Measurements from ENCODE around the gene ADAM8. TPM values are rescaled to one million over a fixed set of nuclear protein-coding genes. Genes with fewer than 3 reads are reported as not detected.
"Not testable (repeated sequence)": the region's sequence is repeated elsewhere in the genome, so short reads cannot be mapped to it uniquely, and the experiment has no call there.

ADAM8 gene
- polyA plus RNA-seq, 4 donors = 0.67 to 4.4 (median 2.1) TPM

GRCh38 chr10:133230044-133230361, 46.7 kb downstream of the ADAM8 start, which contains the start of gene UTF1:
UTF1 (plus strand) TSS chr10:133230217; CDS start chr10:133230289, 72 bp downstream.
- Histone ChIP-seq H3K4me1 (ENCODE audit: control insufficient read depth in 3 of 3, insufficient read depth in 2 of 3, low read depth in 1 of 3, low read length in 2 of 3) (peaks cover 0 to 5% (median 0%) of the 10 kb centered on the region in 3 donors), H3K4me3 (ENCODE audit: low read depth in 1 of 3, low read length in 3 of 3) (peak within 1 kb of the TSS in 1 of 3 donors; percentile 16), H3K27ac (ENCODE audit: low read depth in 1 of 3, low read length in 2 of 3) (no peak within 1 kb of the TSS), H3K27me3 (ENCODE audit: control insufficient read depth in 3 of 3, insufficient read depth in 3 of 3, low read length in 3 of 3) (peaks cover 12 to 58% (median 26%) of the 10 kb centered on the region in 3 donors), H3K36me3 (ENCODE audit: control insufficient read depth in 3 of 3, insufficient read depth in 2 of 3, low read depth in 1 of 3, low read length in 3 of 3) (peaks cover 0 to 2% (median 0%) of the 10 kb centered on the region in 3 donors), H3K9me3 (ENCODE audit: control insufficient read depth in 2 of 2, insufficient read depth in 1 of 2, low read depth in 1 of 2, low read length in 1 of 2) (no peaks in the 10 kb centered on the region)
- no peak for FAIRE-seq
- no peak for DNase-seq
- 2 to 4% (median 2%) methylated on average over 11 to 49 of the region's 49 CpGs for WGBS, 3 donors

DNA sequence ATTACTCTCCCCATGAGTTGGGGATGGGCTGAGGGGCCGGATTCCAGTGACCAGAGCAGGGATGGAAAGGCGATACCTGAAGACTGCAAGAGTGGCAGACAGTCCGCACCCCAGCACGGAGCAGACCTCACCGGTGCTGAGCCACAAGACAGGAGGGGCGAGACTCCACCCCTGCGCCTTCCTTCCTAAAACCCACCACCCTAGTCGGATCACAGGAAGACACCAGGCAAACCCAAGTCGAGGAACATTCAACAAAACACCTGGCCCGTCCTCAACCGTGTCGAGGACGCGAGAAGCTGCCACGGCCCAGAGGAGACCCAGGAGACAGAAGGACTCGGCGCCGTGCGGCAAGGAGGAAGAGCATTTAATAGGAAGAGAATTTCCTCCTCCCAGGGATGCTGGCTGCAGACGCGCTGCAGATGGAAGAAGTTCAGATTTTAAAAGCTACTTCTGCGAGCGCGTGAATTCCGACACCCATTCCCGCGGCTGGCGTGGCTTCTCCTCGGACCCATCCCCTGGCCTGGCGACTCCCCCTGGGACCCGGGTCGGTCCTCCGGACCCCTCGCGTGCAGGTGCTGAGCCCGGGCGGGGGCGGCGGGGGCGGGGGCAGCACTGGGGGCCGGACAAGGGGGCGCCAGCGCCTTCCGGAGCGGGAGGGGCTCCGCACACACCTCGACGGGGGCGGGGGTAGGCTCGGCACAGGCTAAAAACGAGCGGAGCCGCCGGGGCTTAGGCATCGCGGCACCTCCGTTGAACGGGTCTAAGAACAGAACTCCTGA, 47.2 kb downstream of the ADAM8 start:
- no peak overlapping the region for H3K27ac ChIP-seq (ENCODE audit: low read depth in 1 of 3, low read length in 2 of 3)
- H3K4me3 ChIP-seq (ENCODE audit: low read depth in 1 of 3, low read length in 3 of 3) = no peak overlapping the region
- FAIRE-seq (no peak), DNase-seq (no peak)
- peaks cover 0 to 6% (median 0%) of the 10 kb centered on the region in 3 donors for H3K36me3 ChIP-seq (ENCODE audit: control insufficient read depth in 3 of 3, insufficient read depth in 2 of 3, low read depth in 1 of 3, low read length in 3 of 3)
- peaks cover 12 to 56% (median 30%) of the 10 kb centered on the region in 3 donors for H3K27me3 ChIP-seq (ENCODE audit: control insufficient read depth in 3 of 3, insufficient read depth in 3 of 3, low read length in 3 of 3)
- peaks cover 0 to 5% (median 0%) of the 10 kb centered on the region in 3 donors for H3K4me1 ChIP-seq (ENCODE audit: control insufficient read depth in 3 of 3, insufficient read depth in 2 of 3, low read depth in 1 of 3, low read length in 2 of 3)
- 6 to 14% (median 12%) methylated on average over 51 to 58 of the region's 58 CpGs for WGBS, 3 donors
- H3K9me3 ChIP-seq (ENCODE audit: control insufficient read depth in 2 of 2, insufficient read depth in 1 of 2, low read depth in 1 of 2, low read length in 1 of 2) = no peaks in the 10 kb centered on the region

- H3K27ac ChIP-seq (ENCODE audit: low read depth in 1 of 3, low read length in 2 of 3) = no peak overlapping the region
- peaks cover 0 to 5% (median 0%) of the 10 kb centered on the region in 3 donors for H3K4me1 ChIP-seq (ENCODE audit: control insufficient read depth in 3 of 3, insufficient read depth in 2 of 3, low read depth in 1 of 3, low read length in 2 of 3)
- no peak overlapping the region for H3K4me3 ChIP-seq (ENCODE audit: low read depth in 1 of 3, low read length in 3 of 3)
- no peak for FAIRE-seq
- DNase-seq = no peak
- H3K9me3 ChIP-seq (ENCODE audit: control insufficient read depth in 2 of 2, insufficient read depth in 1 of 2, low read depth in 1 of 2, low read length in 1 of 2) = no peaks in the 10 kb centered on the region
- WGBS, 3 donors = 87 to 89% (median 87%) methylated on average over 20 to 21 of the region's 21 CpGs
- H3K36me3 ChIP-seq (ENCODE audit: control insufficient read depth in 3 of 3, insufficient read depth in 2 of 3, low read depth in 1 of 3, low read length in 3 of 3) = peaks cover 0 to 7% (median 0%) of the 10 kb centered on the region in 3 donors
- H3K27me3 ChIP-seq (ENCODE audit: control insufficient read depth in 3 of 3, insufficient read depth in 3 of 3, low read length in 3 of 3) = peaks cover 12 to 39% (median 23%) of the 10 kb centered on the region in 3 donors
Observed at GRCh38 chr10:133227256-133227655, 49.4 kb downstream of the ADAM8 start.

GRCh38 chr10:133226251-133226808, 50.3 kb downstream of the ADAM8 start:
- 56 to 59% (median 57%) methylated on average over 30 of the region's 30 CpGs for WGBS, 3 donors
- no peak overlapping the region for H3K4me3 ChIP-seq (ENCODE audit: low read depth in 1 of 3, low read length in 3 of 3)
- H3K9me3 ChIP-seq (ENCODE audit: control insufficient read depth in 2 of 2, insufficient read depth in 1 of 2, low read depth in 1 of 2, low read length in 1 of 2) = no peaks in the 10 kb centered on the region
- FAIRE-seq = no peak
- H3K27me3 ChIP-seq (ENCODE audit: control insufficient read depth in 3 of 3, insufficient read depth in 3 of 3, low read length in 3 of 3) = peaks cover 12 to 30% (median 14%) of the 10 kb centered on the region in 3 donors
- H3K36me3 ChIP-seq (ENCODE audit: control insufficient read depth in 3 of 3, insufficient read depth in 2 of 3, low read depth in 1 of 3, low read length in 3 of 3) = peaks cover 0 to 8% (median 0%) of the 10 kb centered on the region in 3 donors
- no peak overlapping the region for H3K27ac ChIP-seq (ENCODE audit: low read depth in 1 of 3, low read length in 2 of 3)
- peaks cover 0 to 2% (median 0%) of the 10 kb centered on the region in 3 donors for H3K4me1 ChIP-seq (ENCODE audit: control insufficient read depth in 3 of 3, insufficient read depth in 2 of 3, low read depth in 1 of 3, low read length in 2 of 3)
- no peak for DNase-seq

- Histone ChIP-seq H3K27me3 (ENCODE audit: control insufficient read depth in 3 of 3, insufficient read depth in 3 of 3, low read length in 3 of 3) (peaks cover 11 to 27% (median 12%) of the 10 kb centered on the region in 3 donors), H3K27ac (ENCODE audit: low read depth in 1 of 3, low read length in 2 of 3) (no peak overlapping the region), H3K9me3 (ENCODE audit: control insufficient read depth in 2 of 2, insufficient read depth in 1 of 2, low read depth in 1 of 2, low read length in 1 of 2) (no peaks in the 10 kb centered on the region), H3K4me1 (ENCODE audit: control insufficient read depth in 3 of 3, insufficient read depth in 2 of 3, low read depth in 1 of 3, low read length in 2 of 3) (no peaks in the 10 kb centered on the region), H3K4me3 (ENCODE audit: low read depth in 1 of 3, low read length in 3 of 3) (no peak overlapping the region), H3K36me3 (ENCODE audit: control insufficient read depth in 3 of 3, insufficient read depth in 2 of 3, low read depth in 1 of 3, low read length in 3 of 3) (peaks cover 0 to 9% (median 0%) of the 10 kb centered on the region in 3 donors)
- WGBS, 3 donors = 72 to 92% (median 81%) methylated on average over 23 of the region's 23 CpGs
- no peak for FAIRE-seq
- no peak for DNase-seq
Observed at GRCh38 chr10:133225707-133226191, 50.9 kb downstream of the ADAM8 start.

DNA sequence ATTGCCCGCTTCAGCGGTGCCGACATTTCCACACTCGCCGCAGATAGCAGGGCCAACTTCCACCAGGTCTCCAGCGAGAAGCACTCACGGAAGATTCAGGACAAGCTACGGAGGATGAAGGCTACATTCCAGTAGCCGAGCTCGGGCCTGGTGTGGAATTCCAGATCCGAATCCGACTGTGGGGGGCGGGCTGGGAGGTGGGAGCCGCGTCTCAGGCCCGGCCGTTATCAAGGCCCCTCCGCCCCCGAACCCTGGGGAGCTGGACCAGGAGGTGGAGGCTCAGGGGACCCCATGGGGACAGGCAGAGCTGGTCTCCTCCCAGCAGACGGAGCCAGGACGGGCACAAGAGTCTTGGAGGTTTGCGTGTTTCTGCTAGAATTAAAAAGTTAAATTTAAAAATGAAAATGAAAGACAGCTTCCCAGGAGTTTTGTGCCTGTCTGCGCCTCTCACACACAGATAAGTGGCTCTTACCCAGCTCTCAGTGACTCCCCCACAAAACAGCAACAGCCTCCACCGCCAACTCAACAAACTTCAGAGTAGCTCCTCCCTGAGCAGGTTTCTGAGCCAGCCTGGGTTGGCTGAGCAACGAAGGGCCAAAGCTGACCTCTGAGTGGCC, 51.8 kb downstream of the ADAM8 start:
- FAIRE-seq (no peak), DNase-seq (no peak)
- H3K4me1 ChIP-seq (ENCODE audit: control insufficient read depth in 3 of 3, insufficient read depth in 2 of 3, low read depth in 1 of 3, low read length in 2 of 3) = no peaks in the 10 kb centered on the region
- no peak overlapping the region for H3K27ac ChIP-seq (ENCODE audit: low read depth in 1 of 3, low read length in 2 of 3)
- peaks cover 0 to 9% (median 0%) of the 10 kb centered on the region in 3 donors for H3K36me3 ChIP-seq (ENCODE audit: control insufficient read depth in 3 of 3, insufficient read depth in 2 of 3, low read depth in 1 of 3, low read length in 3 of 3)
- 77 to 81% (median 79%) methylated on average over 25 of the region's 25 CpGs for WGBS, 3 donors
- H3K27me3 ChIP-seq (ENCODE audit: control insufficient read depth in 3 of 3, insufficient read depth in 3 of 3, low read length in 3 of 3) = peaks cover 4 to 26% (median 11%) of the 10 kb centered on the region in 3 donors
- H3K9me3 ChIP-seq (ENCODE audit: control insufficient read depth in 2 of 2, insufficient read depth in 1 of 2, low read depth in 1 of 2, low read length in 1 of 2) = no peaks in the 10 kb centered on the region
- H3K4me3 ChIP-seq (ENCODE audit: low read depth in 1 of 3, low read length in 3 of 3) = no peak overlapping the region

DNA sequence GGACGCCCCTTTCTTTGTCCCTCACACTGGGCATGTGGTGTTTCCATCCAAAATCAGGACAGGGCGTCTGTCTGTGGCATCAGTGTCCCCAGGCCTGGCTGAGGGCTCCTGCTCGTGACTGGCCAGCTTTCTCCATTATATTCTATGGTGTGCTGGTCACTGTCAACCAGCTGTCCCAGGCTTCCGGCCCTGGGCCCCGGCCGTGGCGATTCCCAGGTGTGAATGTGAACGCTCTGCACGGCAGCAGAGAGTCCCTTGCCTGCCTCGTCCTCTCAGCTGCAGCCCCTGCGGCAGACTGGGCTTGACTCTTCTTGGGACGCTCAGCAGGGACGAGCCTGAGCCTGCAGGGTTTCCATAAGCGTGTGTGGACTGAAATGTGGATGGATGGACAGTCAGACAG, 52.6 kb downstream of the ADAM8 start:
- peaks cover 0 to 9% (median 0%) of the 10 kb centered on the region in 3 donors for H3K36me3 ChIP-seq (ENCODE audit: control insufficient read depth in 3 of 3, insufficient read depth in 2 of 3, low read depth in 1 of 3, low read length in 3 of 3)
- FAIRE-seq = no peak

GRCh38 chr10:133221756-133222155, 54.9 kb downstream of the ADAM8 start:
- H3K36me3 ChIP-seq (ENCODE audit: control insufficient read depth in 3 of 3, insufficient read depth in 2 of 3, low read depth in 1 of 3, low read length in 3 of 3); FAIRE-seq; DNase-seq; H3K4me1 ChIP-seq (ENCODE audit: control insufficient read depth in 3 of 3, insufficient read depth in 2 of 3, low read depth in 1 of 3, low read length in 2 of 3); H3K9me3 ChIP-seq (ENCODE audit: control insufficient read depth in 2 of 2, insufficient read depth in 1 of 2, low read depth in 1 of 2, low read length in 1 of 2); H3K4me3 ChIP-seq (ENCODE audit: low read depth in 1 of 3, low read length in 3 of 3); H3K27ac ChIP-seq (ENCODE audit: low read depth in 1 of 3, low read length in 2 of 3): not testable (repeated sequence)
- 78 to 88% (median 81%) methylated on average over 13 to 18 of the region's 22 CpGs for WGBS, 3 donors
- peaks cover 4 to 12% (median 6%) of the 10 kb centered on the region in 3 donors for H3K27me3 ChIP-seq (ENCODE audit: control insufficient read depth in 3 of 3, insufficient read depth in 3 of 3, low read length in 3 of 3)

More for the DNA sequence above, 52.6 kb downstream of the ADAM8 start:
- Histone ChIP-seq H3K27ac (ENCODE audit: low read depth in 1 of 3, low read length in 2 of 3) (no peak overlapping the region), H3K4me1 (ENCODE audit: control insufficient read depth in 3 of 3, insufficient read depth in 2 of 3, low read depth in 1 of 3, low read length in 2 of 3) (no peaks in the 10 kb centered on the region), H3K4me3 (ENCODE audit: low read depth in 1 of 3, low read length in 3 of 3) (no peak overlapping the region), H3K9me3 (ENCODE audit: control insufficient read depth in 2 of 2, insufficient read depth in 1 of 2, low read depth in 1 of 2, low read length in 1 of 2) (no peaks in the 10 kb centered on the region), H3K27me3 (ENCODE audit: control insufficient read depth in 3 of 3, insufficient read depth in 3 of 3, low read length in 3 of 3) (peaks cover 4 to 19% (median 11%) of the 10 kb centered on the region in 3 donors)
- DNase-seq = no peak
- 70 to 78% (median 74%) methylated on average over 14 of the region's 14 CpGs for WGBS, 3 donors
